ENCODE measurements around the gene ENTHD1.

- TF ChIP-seq MXI1 (conservative IDR thresholded peaks at IDR 0.05; ENCODE audit: poor library complexity, severe bottlenecking) (no peak), TAF1 (IDR thresholded peaks at IDR 0.05; ENCODE audit: low read depth) (no peak), CTCF (IDR thresholded peaks at IDR 0.05; ENCODE audit: poor library complexity, severe bottlenecking) (no peak), POLR2AphosphoS5 (IDR thresholded peaks at IDR 0.05) (no peak)
Observed at GRCh38 chr22:39833093-39833492, 60.5 kb downstream of the ENTHD1 start.
